ENCODE measurements around the gene BRWD1. TPM values are rescaled to one million over a fixed set of nuclear protein-coding genes. Genes with fewer than 3 reads are reported as not detected.
A peak's percentile ranks its signal among the peaks of the same experiment; 100 is the strongest.

Gene BRWD1
- total and polyA plus RNA-seq, 2 of the 13 experiments (the other 11 are each of a cell fraction or from before 2014, with no cell fraction given), result 13.9 to 28.0 TPM

GRCh38 chr21:39183272-39184049 lies 130.0 kb downstream of the BRWD1 start, which contains the start of gene PSMG1 (continued):
- TF ChIP-seq REST (IDR thresholded peaks at IDR 0.05; ENCODE audit: borderline replicate concordance in 1 of 2, low read depth in 1 of 2, low read length in 2 of 2), result peak in 1 of 2 experiments; percentile 34; a peak in 1 of 4 replicates
- 0 out of 2 replicates have a peak, but pooled peaks have one; percentile 21 for TF ChIP-seq TP53 (CRISPR knock-in tag; conservative IDR thresholded peaks at IDR 0.05)
- peak; percentile 89 for TF ChIP-seq HDAC1 (CRISPR knock-in tag; IDR thresholded peaks at IDR 0.05)
- 0 out of 2 replicates have a peak, but pooled peaks have one; percentile 20 for TF ChIP-seq CBX5 (CRISPR knock-in tag; IDR thresholded peaks at IDR 0.05; ENCODE audit: borderline replicate concordance)
- TF ChIP-seq ZNF841 (CRISPR knock-in tag; IDR thresholded peaks at IDR 0.05; ENCODE audit: borderline replicate concordance), result 0 out of 2 replicates have a peak, but pooled peaks have one; percentile 42
- TF ChIP-seq ZNF33A (CRISPR knock-in tag; IDR thresholded peaks at IDR 0.05; ENCODE audit: borderline replicate concordance), result no peak
- TF ChIP-seq ZNF784 (CRISPR knock-in tag; IDR thresholded peaks at IDR 0.05; ENCODE audit: borderline replicate concordance), result no peak; the same call in 1 of the 2 replicates
- no peak for TF ChIP-seq SP1 (IDR thresholded peaks at IDR 0.05)
- TF ChIP-seq SP1 (CRISPR knock-in tag; IDR thresholded peaks at IDR 0.05), result peak; percentile 91
- 0 out of 2 replicates have a peak, but pooled peaks have one; percentile 69 for TF ChIP-seq ZNF580 (CRISPR knock-in tag; IDR thresholded peaks at IDR 0.05; ENCODE audit: borderline replicate concordance, low read depth)
- TF ChIP-seq NR2F6 (IDR thresholded peaks at IDR 0.05), result no peak
- TF ChIP-seq NR2F6 (CRISPR knock-in tag; IDR thresholded peaks at IDR 0.05), result peak; percentile 29; the same call in 1 of the 2 replicates
- TF ChIP-seq SNAPC4 (CRISPR knock-in tag; IDR thresholded peaks at IDR 0.05), result peak; percentile 29; the same call in 1 of the 2 replicates
- 0 out of 2 replicates have a peak, but pooled peaks have one; percentile 37 for TF ChIP-seq ZNF766 (CRISPR knock-in tag; IDR thresholded peaks at IDR 0.05; ENCODE audit: borderline replicate concordance)
- peak; percentile 88 for TF ChIP-seq KLF11 (CRISPR knock-in tag; IDR thresholded peaks at IDR 0.05)
- TF ChIP-seq SRY (CRISPR knock-in tag; IDR thresholded peaks at IDR 0.05), result peak; percentile 88
- TF ChIP-seq ZNF33B (CRISPR knock-in tag; IDR thresholded peaks at IDR 0.05), result peak; percentile 84; the same call in 1 of the 2 replicates
- TF ChIP-seq ZNF629 (CRISPR knock-in tag; conservative IDR thresholded peaks at IDR 0.05), result peak; percentile 13; the same call in 1 of the 2 replicates
- peak; percentile 84 for TF ChIP-seq ZNF776 (CRISPR knock-in tag; IDR thresholded peaks at IDR 0.05)
- TF ChIP-seq RFX3 (CRISPR knock-in tag; IDR thresholded peaks at IDR 0.05), result no peak
